GM18511 (cell line): ENCODE measurements around the gene EVC.

Experiments
- ATAC-seq: cut with Tn5 transposase; IDR thresholded peaks from one replicate; pipeline ENCODE4 v1.9.1; 2021; ENCODE audit warnings: mild to moderate bottlenecking, moderate library complexity; ENCODE audit not compliant: unreplicated experiment

The EVC gene

DNA sequence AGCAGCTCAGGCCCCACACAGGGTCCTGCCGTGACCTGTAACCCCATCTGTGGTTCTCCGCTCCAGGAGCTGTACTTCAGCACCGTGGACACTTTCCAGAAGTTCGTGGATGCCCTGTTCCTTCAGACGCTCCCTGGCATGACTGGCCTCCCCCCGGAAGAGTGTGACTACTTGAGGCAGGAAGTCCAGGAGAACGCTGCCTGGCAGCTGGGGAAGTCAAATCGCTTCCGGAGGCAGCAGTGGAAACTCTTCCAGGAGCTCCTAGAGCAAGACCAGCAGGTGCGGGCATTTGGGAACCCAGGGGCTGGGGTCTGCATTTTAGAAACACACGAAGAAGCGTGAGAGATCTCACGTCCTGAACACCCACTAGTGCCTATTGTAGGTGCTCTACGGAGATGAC lies 72.5 kb downstream of the EVC start:
- no peak for ATAC-seq

DNA sequence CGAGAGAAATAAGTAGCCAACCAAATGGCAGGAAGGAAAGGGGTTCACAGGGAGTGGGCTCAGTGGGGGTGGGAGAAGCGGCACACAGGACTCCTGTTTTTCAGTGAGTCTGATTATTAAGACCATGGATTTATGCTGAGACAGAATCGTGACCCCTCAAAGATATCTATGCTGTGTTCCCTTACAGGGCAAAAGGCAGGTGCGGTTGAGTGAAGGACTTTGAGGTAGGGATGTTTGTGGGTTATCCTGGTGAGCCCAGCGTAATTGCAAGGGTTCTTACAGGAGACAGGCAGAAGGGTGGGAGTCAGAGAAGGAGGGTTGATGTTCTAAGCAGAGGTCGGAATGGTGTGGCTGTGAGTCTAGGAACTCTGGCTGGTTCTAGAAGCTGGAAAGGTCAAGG lies 73.0 kb downstream of the EVC start:
- ATAC-seq, result no peak

DNA sequence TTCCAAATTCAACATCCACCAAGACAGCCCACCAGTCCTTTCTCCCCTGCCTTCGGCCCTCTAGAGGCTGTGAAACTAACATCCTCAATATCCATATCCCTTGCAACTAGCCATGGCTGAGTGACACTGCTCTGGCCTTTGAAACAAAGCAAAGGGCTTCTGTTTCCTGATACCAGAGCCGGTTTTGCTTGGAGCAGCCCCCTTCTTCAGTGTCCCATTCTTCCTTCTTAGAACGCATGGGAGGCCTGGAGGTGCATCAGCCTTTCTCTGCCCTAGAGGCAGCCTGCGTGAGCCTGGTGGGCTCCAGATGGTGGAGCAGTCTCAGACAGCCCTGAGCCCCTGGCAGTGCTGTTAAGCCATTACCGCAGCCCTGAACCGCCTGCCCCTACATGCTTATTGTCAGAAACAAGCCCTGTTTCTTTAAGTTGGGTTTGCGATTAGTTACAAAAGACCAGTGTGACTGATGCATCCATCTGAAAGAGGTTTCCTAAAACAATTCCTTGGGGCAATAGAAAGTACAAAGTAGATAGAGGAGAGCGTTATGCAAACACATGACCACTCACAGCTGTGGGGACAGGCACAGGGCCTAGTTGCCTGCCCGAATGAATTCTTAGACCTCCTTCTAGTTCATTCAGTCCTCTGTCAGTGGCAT lies 74.1 kb downstream of the EVC start:
- ATAC-seq, result no peak

DNA sequence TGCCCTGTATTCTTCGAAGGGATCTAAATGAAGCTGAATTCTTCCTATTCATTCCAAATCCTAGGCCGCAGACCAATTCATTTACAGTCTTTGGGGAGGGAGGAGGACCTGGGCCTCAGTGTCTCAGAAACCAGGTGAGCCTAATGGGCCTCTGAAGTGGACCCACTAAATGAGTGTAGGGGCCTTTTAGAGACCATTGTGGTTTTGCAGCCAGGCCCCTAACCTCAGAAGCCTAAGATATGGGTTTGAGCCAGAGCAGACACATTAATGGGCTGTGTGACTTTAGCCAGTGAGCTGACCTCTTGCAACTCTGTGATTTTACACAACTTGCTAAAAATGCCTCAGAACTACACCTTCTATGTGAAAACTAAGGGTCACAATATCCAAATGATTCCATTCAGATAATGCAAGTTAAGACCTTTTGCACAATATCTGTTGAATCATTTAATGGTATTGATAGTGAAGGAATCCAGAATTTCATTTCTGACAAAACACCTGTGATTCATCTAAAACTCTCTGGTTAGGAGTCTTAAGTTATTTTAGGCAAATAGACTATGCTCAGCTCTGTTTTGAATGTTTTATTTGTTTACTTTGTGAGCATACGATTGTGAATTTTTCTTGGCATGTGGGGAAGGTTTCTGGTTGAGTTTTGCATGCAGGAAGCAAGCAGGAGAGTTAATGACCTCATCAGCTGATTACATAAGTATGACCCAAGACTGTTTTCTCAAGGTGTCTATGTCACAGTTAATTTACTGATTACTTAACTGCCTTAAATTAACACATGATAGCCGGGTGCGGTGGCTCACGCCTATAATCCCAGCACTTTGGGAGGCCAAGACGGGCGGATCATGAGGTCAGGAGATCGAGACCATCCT lies 75.0 kb downstream of the EVC start:
- no peak for ATAC-seq

DNA sequence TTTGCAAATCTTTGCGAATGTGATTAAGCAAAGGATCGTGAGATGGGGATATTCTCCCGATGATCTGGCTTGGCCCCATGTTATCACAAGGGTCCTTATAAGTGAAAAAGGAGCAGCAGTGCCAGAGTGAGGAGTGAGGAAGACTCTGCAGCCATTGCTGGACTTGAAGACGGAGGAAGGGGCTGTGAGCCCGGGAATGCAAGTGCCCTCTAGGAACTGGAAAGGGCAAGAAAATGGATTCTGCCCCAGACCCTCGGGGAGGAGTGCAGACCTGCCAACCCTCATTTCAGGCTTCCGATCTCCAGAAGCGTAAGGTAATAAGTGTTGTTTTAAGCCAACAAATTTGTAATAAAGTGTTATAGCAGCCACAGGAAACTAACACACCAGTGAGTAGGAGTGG lies 76.3 kb downstream of the EVC start:
- ATAC-seq, result no peak

DNA sequence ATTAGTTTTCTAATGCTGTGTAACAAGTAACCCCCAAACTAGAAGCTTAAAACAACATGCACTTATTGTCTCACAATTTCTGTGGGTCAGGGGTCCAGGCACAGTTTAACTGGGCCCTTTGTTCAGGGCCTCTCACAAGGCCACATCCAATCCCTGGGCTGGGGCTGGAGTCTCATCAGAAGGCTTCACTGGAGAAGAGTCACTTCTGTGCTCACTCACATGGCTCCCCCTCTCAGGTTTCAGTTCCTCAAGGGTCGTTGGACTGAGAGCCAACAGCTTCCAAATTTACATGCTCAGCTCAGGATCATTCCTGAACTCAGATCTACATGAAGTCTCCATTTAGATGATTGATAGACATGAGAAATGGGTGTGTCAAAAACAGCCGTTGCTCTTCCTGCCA lies 77.1 kb downstream of the EVC start:
- ATAC-seq, result no peak

DNA sequence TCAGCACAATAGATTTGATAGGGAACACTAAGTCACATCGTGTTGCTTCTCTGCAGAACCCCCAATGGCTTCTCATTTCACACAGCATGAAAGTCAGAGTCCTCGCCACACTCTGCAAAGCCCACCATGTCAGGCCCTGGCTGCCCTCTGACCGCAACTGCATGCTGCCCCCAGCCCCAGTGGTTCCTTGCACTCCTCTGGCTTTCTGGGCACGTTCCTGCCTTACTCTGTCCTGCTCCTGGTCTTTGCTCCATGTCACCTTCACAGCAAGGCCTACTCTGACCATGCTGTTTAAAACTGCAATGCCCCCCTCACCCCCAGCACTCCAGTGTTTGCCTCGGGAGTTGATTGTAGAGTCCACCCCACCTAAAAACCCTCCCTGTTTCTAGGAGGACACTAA lies 78.1 kb downstream of the EVC start:
- ATAC-seq, result no peak

DNA sequence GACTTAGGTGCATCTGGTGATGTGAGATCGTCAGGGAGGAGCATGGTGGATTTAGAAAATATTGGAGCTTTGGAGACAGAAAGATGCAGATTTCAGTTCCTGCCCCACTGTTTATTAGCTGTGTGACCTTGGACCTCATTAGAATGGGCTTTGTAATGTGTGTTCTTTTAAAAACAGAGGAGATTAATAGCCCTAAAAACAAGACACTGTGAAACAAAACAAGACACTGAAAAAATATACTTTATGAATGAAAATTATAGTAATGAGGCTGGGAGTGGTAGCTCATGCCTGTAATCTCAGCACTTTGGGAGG lies 79.5 kb downstream of the EVC start:
- ATAC-seq, result no peak

DNA sequence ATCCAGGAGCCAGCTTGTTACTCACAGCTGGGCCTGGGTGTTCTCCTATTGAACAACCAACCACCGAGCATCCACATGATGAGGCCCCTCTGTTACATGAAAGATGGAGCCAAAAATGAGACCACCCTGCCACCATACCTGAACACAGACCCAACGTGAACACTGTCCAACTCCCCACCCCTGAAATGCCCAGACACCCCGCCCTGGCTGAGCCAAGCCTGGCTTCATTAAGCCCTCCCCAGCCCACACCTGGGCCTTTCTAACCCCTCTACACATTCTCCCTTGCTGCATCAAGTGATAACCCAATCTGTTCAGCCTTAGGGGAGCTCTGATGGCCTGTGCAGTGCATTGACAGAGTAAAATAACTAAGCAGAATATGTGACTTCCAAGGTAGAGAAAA lies 80.7 kb downstream of the EVC start:
- ATAC-seq, result no peak

DNA sequence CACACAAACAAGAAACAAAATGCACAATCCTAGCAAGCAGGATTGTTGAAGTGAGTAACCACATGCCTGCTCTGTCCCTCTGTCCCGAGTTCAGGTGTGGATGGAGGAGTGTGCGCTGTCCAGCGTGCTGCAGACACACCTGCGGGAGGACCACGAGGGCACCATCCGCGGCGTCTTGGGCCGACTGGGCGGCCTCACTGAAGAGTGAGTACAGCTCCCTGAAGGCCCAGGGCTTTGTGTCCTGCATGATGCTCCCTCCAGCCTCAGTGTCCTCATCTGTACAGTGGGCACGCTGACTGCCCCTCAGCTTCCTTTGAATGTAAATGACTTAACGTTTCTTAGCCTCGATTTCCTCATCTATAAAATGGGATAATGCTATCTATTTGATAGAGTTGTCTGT lies 82.5 kb downstream of the EVC start:
- no peak for ATAC-seq

DNA sequence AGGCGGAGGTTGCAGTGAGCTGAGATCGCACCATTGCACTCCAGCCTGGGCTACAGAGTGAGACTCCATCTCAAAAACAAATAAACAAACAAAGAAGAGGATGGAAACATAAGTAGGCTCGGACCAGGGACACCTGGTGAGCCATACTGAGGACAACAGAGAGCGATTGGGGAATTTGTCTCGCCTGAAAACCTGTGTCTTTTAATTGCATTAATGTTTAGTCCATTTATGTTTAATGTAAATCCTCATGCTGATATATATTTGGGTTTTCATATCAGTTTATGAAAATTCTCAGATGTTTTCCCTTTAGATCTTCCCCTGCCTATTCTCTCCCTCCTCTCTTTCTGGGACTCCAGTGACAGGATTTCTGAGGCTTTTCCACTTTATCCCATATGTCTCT lies 84.6 kb downstream of the EVC start:
- ATAC-seq, result no peak

DNA sequence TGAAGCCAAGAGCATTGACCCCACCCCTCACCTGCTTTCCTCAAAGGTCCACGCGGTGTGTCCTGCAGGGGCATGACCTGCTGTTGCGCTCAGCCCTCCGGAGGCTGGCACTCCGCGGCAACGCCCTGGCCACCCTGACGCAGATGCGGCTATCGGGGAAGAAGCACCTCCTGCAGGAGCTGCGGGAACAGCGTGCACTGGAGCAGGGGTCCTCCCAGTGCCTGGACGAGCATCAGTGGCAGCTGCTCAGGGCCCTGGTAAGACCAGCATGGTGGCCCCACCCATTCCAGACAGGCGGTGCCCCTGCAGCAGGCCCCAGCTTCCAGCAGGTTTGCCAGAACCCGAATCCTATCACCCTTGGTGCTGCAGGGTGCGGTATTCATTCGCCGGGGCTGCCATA lies 86.0 kb downstream of the EVC start:
- ATAC-seq, result no peak

DNA sequence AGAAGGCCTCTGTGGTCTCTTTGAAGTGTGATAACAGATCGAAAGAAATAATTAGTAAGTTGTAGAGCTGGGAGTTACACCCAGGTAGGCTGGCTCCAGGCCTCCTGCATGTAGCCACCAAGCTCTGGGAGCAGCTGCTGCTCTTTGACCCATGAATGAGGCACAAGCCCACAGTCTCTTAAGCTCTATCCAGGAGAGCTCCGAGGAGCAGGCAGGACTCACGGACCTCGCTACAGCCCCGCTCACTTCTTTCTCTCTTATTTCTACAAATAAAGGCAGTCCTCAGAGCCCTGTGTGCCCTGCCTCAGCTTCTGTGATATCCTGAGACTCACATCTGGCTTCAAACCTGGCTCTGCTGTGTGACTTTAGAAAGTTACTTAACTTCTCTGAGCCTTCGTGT lies 86.9 kb downstream of the EVC start:
- ATAC-seq, result no peak

DNA sequence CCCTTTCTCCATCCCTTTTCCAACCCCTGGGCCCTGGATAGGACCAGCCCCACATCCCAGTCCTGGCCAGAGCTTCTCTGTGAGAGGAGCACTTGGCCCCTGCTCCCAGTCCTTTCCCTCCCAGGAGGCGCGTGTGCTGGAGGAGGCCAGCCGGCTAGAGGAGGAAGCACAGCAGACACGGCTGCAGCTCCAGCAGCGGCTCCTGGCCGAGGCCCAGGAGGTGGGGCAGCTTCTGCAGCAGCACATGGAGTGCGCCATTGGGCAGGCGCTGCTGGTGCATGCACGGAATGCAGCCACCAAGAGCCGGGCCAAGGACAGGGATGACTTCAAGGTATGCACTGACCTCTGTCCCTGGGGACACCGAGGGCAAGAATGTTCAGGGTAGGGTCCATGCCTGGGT lies 87.5 kb downstream of the EVC start:
- ATAC-seq, result no peak

DNA sequence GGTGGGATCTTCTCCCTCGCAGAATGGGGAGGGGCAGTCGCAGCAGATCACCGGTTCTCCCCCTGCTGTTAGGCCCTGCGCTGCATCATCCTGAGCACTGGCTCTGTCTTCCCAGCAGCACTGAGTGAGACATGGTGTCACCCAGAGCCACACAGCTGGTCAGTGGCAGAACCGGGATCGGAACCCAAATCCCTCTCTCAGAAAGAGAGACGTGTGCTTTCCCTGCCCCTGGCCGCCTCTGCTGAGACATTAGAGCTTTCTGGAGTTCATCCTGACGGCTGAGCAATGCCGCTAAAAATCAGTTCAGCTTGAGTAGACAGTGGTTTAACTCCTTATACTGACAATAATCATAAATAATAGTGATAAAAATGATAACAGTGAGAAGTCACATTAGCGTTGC lies 87.9 kb downstream of the EVC start:
- ATAC-seq, result no peak

DNA sequence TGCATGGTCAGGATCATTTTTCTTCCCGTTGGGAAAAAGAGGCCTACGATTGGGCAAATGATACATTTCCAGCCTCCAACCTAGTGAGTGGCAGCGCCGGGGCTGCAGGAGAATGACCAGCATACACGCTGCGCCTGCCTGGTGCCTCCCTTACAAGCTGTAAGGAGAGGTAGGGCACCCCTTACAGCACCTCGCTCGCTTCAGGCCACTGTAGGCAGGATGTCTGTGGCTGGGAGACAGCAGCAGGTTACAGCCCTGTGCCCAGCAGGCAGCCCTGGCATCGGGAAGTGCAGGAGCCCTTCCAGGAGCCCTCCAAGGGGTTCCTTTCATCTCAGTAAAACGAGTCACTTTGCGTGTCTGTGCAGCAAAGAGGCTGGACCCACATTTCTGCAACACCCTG lies 88.4 kb downstream of the EVC start:
- ATAC-seq, result no peak

DNA sequence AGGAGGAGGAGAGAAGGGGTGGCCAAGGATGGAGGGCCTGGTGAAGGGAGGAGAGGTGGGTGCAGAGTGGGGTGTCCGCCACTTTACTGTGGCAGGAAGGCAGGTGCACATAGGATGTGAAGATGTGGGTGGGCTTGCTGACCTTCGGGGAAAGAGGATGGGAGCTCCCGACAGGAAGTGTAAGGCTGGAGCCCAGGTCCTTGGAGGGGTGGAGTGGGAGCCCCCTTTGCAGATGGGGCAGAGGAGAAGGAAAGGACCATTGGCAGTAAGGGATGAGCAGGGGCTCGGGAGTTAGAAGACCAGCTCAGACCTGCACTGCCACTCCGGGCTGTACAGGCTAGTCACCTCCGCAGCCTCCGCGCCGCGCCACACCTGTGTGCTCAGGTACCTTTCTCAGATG lies 89.5 kb downstream of the EVC start:
- no peak for ATAC-seq

DNA sequence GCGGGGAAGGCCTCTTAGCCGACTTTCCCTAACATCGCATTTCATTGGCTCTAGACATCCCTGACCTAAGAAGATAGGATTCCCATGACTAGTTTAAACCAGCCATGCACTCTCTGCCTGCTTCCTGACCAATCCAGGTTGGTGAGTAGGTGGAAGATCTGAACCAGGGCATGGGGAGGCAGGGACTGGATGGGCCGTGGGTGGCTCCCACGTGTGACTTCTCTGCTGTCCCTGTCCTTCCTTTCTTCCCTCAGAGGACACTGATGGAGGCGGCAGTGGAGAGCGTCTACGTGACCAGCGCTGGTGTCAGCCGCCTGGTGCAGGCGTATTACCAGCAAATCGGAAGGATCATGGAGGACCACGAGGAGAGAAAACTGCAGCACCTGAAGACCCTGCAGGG lies 90.7 kb downstream of the EVC start:
- ATAC-seq, result no peak

DNA sequence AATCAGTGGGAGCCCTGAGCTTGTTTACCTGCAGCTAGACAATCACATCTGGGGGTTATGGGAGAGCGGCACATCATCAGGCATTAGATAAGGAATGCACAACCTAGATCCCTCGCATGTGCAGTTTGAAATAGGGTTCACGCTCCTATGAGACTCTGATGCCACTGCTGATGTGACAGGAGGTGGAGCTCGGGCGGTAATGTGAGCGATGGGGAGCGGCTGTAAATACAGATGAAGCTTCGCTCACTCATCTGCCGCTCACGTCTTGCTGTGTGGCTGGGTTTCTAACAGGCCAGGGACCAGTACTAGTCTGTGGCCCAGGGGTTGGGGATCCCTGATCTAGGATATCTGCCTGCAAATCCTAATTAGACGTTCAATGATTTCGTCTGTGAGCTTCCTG lies 91.6 kb downstream of the EVC start:
- no peak for ATAC-seq

DNA sequence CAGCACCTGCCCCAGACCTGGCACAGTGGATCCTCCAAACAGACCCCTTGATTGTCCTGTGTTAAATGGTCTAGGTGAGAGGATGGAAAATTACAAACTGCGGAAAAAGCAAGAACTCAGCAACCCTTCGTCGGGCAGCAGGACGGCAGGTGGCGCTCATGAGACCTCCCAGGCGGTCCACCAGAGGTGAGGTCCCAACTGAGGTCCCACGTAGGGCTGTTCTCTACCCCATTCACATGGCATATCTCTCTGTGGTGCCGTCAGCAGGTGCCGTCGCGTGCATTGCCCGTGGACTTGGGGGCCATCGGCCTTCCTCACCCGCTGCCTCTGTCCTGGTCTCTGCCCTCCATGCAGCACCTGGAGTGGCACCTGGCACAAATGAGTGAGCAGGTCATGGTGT lies 93.7 kb downstream of the EVC start:
- ATAC-seq, result no peak

DNA sequence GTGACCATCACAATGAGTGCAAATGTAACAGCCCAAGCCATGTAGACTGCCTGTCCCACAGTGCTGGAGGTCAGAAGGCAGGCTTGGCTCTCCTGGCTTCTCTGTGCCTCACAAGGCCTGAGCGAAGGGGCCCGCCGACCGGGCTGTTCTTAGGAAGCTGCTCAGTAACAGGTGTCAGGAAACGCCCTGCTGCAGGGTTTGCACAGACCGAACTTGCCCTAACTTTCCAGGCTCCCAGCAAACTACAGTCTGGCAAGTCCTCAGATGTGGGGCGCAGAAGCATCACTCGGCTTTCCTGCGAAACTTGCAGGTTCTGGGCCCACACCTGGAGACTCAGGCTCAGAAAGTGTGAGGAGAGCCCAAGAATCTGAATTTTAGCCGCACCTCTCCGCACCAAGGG lies 94.3 kb downstream of the EVC start:
- ATAC-seq, result no peak

DNA sequence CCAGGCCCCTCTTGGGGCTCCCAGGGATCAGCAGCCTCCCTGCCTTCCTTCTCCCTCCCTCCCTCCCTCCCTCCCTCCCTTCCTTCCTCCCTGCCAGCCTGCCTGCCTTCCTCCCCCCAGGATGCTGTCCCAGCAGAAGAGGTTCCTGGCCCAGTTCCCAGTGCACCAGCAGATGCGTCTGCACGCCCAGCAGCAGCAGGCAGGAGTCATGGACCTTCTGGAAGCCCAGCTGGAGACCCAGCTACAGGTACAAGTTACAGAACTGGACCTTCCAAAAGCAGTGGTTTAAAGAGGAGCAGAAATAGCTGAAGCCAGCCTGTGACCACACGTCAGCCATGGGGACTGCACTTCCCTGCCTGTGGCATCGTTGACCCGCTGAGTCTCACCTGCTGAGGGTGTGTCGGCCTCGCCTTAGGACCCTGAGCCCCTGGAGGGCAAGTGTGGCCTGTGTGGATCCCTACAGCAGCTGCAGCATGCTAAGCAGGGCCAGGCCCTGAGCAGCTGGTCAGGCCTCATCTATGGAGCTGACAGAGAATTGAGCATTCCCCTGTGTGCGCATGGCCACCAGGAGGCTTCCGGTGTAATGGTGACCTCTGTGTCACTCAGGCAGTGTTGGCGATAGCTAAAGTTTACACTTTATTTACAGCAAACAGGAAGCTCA lies 97.2 kb downstream of the EVC start:
- no peak for ATAC-seq
